Muscle layer of colon (tissue), 2 donors: Measurements from ENCODE around the gene MEX3D.
"Not testable (repeated sequence)": the region's sequence is repeated elsewhere in the genome, so short reads cannot be mapped to it uniquely, and the experiment has no call there.

Experiments used
- H3K27ac ChIP-seq: one replicate; pipeline ENCODE4 v1.7.0; 2013; ENCODE audit warnings: low read depth, mild to moderate bottlenecking, low read length, moderate library complexity
- H3K27me3 ChIP-seq, 2 donors: one replicate each; pipeline ENCODE4 v1.7.0; 2013; ENCODE audit warnings: low read length in 2 of 2, mild to moderate bottlenecking in 2 of 2; ENCODE audit not compliant: insufficient read depth in 2 of 2, control insufficient read depth in 1 of 2
- H3K36me3 ChIP-seq: one replicate; pipeline ENCODE4 v1.7.0; 2013; ENCODE audit warnings: mild to moderate bottlenecking, low read length; ENCODE audit not compliant: insufficient read depth
- H3K4me1 ChIP-seq: one replicate; pipeline ENCODE4 v1.7.0; 2013; ENCODE audit warnings: mild to moderate bottlenecking, low read length; ENCODE audit not compliant: insufficient read depth
- H3K4me3 ChIP-seq, 2 donors: one replicate each; pipeline ENCODE4 v1.7.0; 2013; ENCODE audit warnings: low read length in 2 of 2, low read depth in 1 of 2, mild to moderate bottlenecking in 1 of 2, moderate library complexity in 1 of 2
- H3K9ac ChIP-seq: one replicate; pipeline ENCODE4 v1.7.0; 2013; ENCODE audit warnings: low read length
- H3K9me3 ChIP-seq: one replicate; pipeline ENCODE4 v1.7.0; 2013; ENCODE audit warnings: mild to moderate bottlenecking, low read length
- donor health status: abdominal sarcoma.
- donor health status: Adenocarcinoma of cecum.

Gene MEX3D

DNA sequence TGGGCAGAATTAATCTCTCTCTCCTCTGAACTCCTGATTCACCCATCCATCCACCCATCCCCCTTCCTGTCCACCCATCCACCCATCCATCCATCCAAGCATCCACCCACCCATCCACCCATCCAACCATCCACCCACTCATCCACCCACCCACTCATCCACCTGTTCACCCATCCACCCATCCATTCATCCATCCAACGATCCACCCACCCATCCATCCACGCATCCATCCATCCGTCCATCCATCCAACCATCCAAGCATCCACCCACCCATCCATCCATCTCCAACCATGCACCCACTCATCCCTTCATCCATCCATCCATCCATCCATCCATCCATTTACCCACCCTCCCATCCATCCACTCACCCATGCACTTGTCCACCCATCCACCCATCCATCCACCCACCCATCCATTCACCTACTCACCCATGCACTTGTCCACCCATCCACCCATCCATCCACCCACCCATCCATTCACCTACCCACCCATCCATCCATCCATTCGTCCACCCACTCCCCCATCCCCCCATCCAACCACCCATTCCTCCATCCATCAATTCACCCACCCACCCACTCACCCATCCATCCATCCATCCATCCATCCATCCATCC lies 18.7 kb downstream of the MEX3D start:
- peaks cover 0 to 3% of the 10 kb centered on the region in 2 donors for H3K27me3 ChIP-seq
- H3K4me3 ChIP-seq: no peak overlapping the region
- no peaks in the 10 kb centered on the region for H3K4me1 ChIP-seq
- no peaks in the 10 kb centered on the region for H3K36me3 ChIP-seq
- no peak overlapping the region for H3K9ac ChIP-seq
- H3K27ac ChIP-seq: no peak overlapping the region
- no peaks in the 10 kb centered on the region for H3K9me3 ChIP-seq

DNA sequence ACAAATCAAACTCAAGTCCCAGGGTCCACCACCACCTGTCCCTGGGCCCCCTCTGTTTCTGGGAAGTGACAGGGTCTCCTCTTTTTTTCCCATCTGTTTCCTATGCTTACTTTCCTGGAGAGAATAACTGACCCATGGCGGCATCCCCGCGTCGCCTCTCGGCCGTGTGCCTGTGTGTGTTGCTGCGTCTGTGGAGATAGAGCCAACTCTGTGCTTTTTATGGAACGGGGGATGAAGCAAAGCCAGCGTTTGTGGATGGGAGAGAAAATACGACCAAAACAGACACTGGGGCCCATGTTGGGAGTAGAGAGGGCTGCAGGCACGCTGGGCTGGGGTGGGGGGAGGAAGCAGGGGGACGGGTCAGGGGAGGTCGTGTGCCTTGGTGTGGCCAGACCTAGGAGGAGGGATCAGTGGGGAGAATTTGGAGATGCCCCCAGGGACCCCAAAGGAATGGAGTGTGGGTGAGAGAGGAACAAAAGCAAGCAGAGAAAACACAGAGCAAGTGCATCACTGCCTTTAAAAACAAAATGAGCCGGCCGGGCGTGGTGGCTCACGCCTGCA lies 27.7 kb downstream of the MEX3D start:
- Histone ChIP-seq H3K9ac (no peak overlapping the region), H3K4me1 (peaks cover 8% of the 10 kb centered on the region), H3K36me3 (no peaks in the 10 kb centered on the region), H3K9me3 (no peaks in the 10 kb centered on the region), H3K27ac (no peak overlapping the region), H3K27me3 (no peaks in the 10 kb centered on the region), H3K4me3 (peak overlapping the region in 1 of 2 donors; percentile 33)

DNA sequence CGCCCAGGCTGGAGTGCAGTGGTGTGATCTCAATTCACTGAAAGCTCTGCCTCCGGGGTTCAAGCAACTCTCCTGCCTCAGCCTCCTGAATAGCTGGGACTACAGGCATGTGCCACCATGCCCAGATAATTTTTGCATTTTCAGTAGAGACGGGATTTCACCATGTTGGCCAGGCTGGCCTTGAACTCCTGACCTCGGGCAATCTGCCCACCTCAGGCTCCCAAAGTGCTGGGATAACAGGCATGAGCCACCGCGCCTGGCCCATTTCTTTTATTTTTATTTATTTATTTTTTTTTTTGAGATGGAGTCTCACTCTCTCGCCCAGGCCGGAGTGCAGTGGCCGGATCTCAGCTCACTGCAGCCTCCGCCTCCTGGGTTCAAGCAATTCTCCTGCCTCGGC lies 28.4 kb downstream of the MEX3D start:
- H3K4me1 ChIP-seq, H3K27ac ChIP-seq, H3K4me3 ChIP-seq, H3K9ac ChIP-seq, H3K27me3 ChIP-seq, H3K36me3 ChIP-seq, H3K9me3 ChIP-seq: not testable (repeated sequence)

DNA sequence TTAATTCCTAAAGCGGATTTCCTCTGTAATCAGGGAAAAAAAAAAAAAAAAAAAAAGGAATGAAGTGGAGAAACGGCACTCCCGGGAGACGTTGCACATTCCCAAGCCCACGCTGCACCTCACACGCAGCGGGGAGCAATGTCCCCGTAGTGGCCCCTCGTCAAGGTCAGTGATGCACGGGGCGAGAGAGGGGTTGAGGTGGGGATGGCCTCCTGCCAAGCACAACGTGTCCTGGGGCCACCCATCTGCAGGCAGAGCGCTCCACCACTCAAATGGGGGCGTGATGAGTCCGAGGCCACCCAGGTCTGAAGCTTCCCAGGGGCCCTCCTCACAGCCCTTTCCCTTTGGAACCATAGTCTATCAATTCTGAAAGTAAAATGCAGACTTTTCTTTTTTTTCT lies 29.1 kb downstream of the MEX3D start:
- Histone ChIP-seq H3K27me3 (no peaks in the 10 kb centered on the region), H3K4me1 (peaks cover 8% of the 10 kb centered on the region), H3K36me3 (no peaks in the 10 kb centered on the region), H3K27ac (no peak overlapping the region), H3K9me3 (no peaks in the 10 kb centered on the region), H3K9ac (no peak overlapping the region), H3K4me3 (no peak overlapping the region)

DNA sequence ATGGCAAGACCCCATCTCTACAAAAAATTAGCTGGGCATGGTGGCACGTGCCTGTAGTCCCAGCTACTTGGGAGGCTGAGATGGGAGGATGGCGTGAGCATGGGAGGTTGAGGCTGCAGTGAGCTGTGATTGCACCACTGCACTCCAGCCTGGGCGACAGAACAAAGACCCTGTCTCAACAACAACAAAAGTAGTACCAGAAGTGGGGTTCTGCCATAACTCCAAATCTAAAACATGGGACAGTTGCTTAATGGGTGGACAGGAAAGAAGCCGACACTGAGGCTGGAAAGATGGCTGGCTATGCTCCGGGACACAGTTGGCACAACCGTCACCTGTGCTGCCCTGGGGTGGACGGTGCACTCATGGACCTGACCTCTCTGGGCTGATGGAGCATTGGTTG lies 32.4 kb downstream of the MEX3D start:
- not testable (repeated sequence) for H3K27ac ChIP-seq, H3K4me1 ChIP-seq, H3K27me3 ChIP-seq, H3K36me3 ChIP-seq, H3K4me3 ChIP-seq, H3K9me3 ChIP-seq, H3K9ac ChIP-seq

DNA sequence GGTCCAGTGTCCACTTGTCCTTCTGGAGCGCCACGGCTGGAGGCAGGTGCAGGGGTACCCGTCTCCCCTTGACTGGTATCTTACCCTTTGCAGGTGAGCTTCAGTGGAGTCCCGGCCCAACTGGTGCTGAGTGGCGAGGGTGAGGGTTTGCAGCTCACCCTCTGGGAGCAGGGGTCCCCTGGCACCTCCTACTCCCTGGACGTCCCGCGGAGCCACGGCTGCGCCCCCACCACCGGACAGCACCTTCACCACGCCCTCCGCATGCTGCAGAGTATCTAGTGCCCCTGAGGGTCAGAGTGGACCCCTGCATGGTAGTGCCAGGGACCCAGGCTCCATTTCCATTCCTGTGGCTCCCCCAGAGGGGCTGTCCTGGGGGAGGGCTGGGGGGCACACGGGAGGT lies 33.2 kb downstream of the MEX3D start:
- no peaks in the 10 kb centered on the region for H3K9me3 ChIP-seq
- no peak overlapping the region for H3K9ac ChIP-seq
- no peak overlapping the region for H3K27ac ChIP-seq
- H3K36me3 ChIP-seq: no peaks in the 10 kb centered on the region
- no peaks in the 10 kb centered on the region for H3K4me1 ChIP-seq
- H3K4me3 ChIP-seq: no peak overlapping the region
- peaks cover 0 to 3% of the 10 kb centered on the region in 2 donors for H3K27me3 ChIP-seq

DNA sequence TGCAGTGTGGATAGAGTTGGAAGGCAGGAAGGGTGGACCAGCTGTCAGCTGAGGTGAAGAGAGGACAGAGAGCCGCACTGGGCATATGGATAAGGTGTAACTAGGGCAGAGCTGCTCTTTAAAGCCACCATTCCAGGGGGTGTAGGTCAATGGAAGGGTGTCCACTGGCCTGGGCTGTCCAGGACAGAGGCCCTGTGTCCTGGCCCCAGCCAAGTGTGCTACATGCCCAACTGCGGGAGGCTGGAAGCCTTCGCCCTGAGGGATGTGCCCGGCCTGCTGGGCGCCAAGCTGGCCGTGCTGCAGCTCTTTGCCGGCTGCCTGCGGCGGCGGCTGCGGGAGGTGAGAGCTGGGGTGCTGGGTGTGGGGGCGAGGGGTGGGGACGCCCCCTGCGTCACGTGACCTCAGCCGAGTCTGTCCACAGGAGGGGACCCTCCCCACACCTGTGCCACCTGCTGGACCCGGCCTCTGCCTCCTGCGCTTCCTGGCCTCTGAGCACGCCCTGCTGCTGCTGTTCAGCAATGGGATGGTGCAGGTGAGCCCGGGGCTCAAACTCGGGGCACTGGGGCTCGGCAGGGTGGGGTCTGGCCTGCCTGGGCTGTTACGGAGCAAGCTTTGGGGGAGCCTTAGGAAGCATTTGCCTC lies 34.5 kb downstream of the MEX3D start:
- H3K27me3 ChIP-seq: peaks cover 0 to 10% of the 10 kb centered on the region in 2 donors
- no peaks in the 10 kb centered on the region for H3K4me1 ChIP-seq

DNA sequence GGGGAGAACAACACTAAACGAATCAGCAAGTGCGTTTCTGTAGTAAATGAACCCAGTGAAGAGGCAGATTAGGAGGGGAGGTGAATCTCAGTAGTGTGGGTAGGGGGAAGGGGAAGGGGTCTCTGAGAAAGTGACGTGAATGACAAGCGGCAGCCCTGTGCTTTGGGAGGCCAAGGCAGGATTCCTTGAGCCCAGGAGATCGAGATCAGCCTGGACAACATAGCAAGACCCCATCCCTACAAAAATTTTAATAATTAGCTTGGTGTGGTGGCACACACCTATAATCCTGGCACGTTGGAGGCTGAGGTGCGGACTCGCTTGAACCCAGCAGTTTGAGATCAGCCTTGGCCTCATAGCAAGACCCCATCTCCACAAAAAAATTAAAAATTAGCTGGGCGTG lies 36.1 kb downstream of the MEX3D start:
- H3K27me3 ChIP-seq: peaks cover 0 to 18% of the 10 kb centered on the region in 2 donors
- H3K36me3 ChIP-seq: no peaks in the 10 kb centered on the region
- H3K9ac ChIP-seq: no peak overlapping the region
- no peaks in the 10 kb centered on the region for H3K9me3 ChIP-seq
- no peak overlapping the region for H3K27ac ChIP-seq
- no peak overlapping the region for H3K4me3 ChIP-seq
- no peaks in the 10 kb centered on the region for H3K4me1 ChIP-seq

More for the DNA sequence above, 34.5 kb downstream of the MEX3D start:
- H3K9me3 ChIP-seq: no peaks in the 10 kb centered on the region
- H3K9ac ChIP-seq: no peak overlapping the region
- no peaks in the 10 kb centered on the region for H3K36me3 ChIP-seq
- H3K27ac ChIP-seq: no peak overlapping the region
- no peak overlapping the region for H3K4me3 ChIP-seq

DNA sequence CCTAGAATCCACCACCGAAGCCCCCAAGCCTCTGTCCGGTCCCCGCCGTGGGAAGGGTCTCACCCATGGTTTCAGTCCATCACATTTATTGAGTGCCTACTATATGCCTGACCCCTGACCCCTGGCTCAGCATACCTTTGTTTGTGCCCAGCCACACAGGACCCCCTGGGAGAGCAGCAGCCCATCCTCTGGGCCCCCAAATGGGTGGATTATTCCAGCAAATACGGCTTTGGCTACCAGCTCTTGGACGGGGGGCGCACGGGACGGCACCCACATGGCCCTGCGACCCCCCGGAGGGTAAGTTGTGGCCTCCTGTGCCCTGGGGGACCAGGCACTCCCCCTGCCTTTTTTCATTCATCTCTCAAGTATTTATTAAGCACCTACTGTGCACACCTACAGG lies 36.5 kb downstream of the MEX3D start:
- H3K27me3 ChIP-seq: peaks cover 0 to 22% of the 10 kb centered on the region in 2 donors
- no peaks in the 10 kb centered on the region for H3K9me3 ChIP-seq
- no peaks in the 10 kb centered on the region for H3K4me1 ChIP-seq

DNA sequence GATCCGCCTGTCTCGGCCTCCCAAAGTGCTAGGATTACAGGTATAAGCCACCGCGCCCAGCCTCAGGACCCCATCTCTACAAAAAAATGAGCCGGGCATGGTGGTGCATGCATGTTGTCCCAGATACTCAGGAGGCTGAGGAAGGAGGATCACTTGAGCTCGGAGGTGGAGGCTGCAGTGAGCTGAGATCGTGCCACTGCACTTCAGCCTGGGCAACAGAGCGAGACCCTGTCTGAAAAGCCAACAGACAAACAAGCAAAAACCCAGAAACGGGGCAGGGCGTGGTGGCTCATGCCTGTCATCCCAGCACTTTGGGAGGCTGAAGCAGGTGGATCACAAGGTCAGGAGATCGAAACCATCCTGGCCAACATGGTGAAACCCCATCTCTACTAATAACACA lies 37.3 kb downstream of the MEX3D start:
- not testable (repeated sequence) for H3K4me3 ChIP-seq, H3K4me1 ChIP-seq, H3K9me3 ChIP-seq, H3K9ac ChIP-seq, H3K36me3 ChIP-seq, H3K27ac ChIP-seq
- H3K27me3 ChIP-seq: peaks cover 6 to 29% of the 10 kb centered on the region in 2 donors

More for the DNA sequence above, 36.5 kb downstream of the MEX3D start:
- no peak overlapping the region for H3K4me3 ChIP-seq
- H3K36me3 ChIP-seq: no peaks in the 10 kb centered on the region
- no peak overlapping the region for H3K9ac ChIP-seq
- no peak overlapping the region for H3K27ac ChIP-seq

DNA sequence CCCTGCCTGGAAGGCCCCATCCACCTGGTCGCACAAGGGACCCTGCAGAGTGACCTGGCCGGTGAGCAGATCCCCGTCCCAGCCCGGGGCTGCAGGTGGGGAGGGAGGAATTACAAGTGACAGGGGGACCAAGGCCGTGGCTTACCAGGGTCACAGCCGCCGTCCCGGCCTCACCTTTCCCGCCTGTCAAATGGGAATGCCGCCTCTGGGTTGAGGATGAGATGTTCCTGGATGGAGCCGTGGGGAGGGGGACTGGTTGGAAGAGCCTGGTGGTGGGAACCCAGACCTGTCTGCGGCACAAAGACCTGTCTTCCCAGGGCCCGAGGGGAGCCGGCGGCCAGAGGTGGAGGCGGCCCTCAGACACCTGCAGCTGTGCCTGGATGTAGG lies 38.7 kb downstream of the MEX3D start:
- Histone ChIP-seq H3K27ac (no peak overlapping the region), H3K4me1 (no peaks in the 10 kb centered on the region), H3K27me3 (peaks cover 18 to 44% of the 10 kb centered on the region in 2 donors), H3K4me3 (no peak overlapping the region), H3K36me3 (no peaks in the 10 kb centered on the region), H3K9ac (no peak overlapping the region), H3K9me3 (no peaks in the 10 kb centered on the region)
